HepG2 (cell line): ENCODE data around the gene RAB6B. TPM values are rescaled to one million over a fixed set of nuclear protein-coding genes. Genes with fewer than 3 reads are reported as not detected.

Experiments used
- AGO1 ChIP-seq: fragments of 200-400 bp; formaldehyde crosslinking; IDR thresholded peaks from 2 replicates; pipeline ENCODE4 v1.6.1; 2017; ENCODE audit warnings: mild to moderate bottlenecking, low read depth, low read length, moderate library complexity; ENCODE audit not compliant: poor library complexity, severe bottlenecking
- IKZF1 ChIP-seq: fragments of 450-650 bp; IDR thresholded peaks from 2 replicates; pipeline ENCODE4 v1.7.1; 2016
- KLF13 ChIP-seq: sonication (generic); formaldehyde crosslinking; IDR thresholded peaks from 2 replicates; pipeline ENCODE4 v1.4.0; 2020; ENCODE audit warnings: mild to moderate bottlenecking, missing genetic modification reagents
- NPAS2 ChIP-seq: sonication (generic); formaldehyde crosslinking; IDR thresholded peaks from 2 replicates; pipeline ENCODE4 v1.8.0; 2022; ENCODE audit warnings: mild to moderate bottlenecking, missing genetic modification reagents, borderline replicate concordance
- NR2C2 ChIP-seq: sonication (generic); formaldehyde crosslinking; IDR thresholded peaks from 2 replicates; pipeline ENCODE4 v1.4.0; 2020; ENCODE audit warnings: missing genetic modification reagents, mild to moderate bottlenecking, moderate library complexity, borderline replicate concordance
- PHF8 ChIP-seq: sonication (generic); formaldehyde crosslinking; IDR thresholded peaks from 2 replicates; pipeline ENCODE4 v1.5.0; 2020; ENCODE audit warnings: missing genetic modification reagents
- TMF1 ChIP-seq: sonication (generic); formaldehyde crosslinking; IDR thresholded peaks from 2 replicates; pipeline ENCODE4 v1.8.1; 2022; ENCODE audit warnings: low read depth, missing genetic modification reagents
- WIZ ChIP-seq: sonication (generic); formaldehyde crosslinking; IDR thresholded peaks from 2 replicates; pipeline ENCODE4 v1.5.1; 2020; ENCODE audit warnings: mild to moderate bottlenecking, missing genetic modification reagents
- ZBTB1 ChIP-seq: sonication (generic); formaldehyde crosslinking; IDR thresholded peaks from 2 replicates; pipeline ENCODE4 v1.4.0; 2020; ENCODE audit warnings: missing genetic modification reagents, borderline replicate concordance
- ZNF180 ChIP-seq: sonication (generic); formaldehyde crosslinking; IDR thresholded peaks from 2 replicates; pipeline ENCODE4 v1.4.0; 2020; ENCODE audit warnings: low read depth, missing genetic modification reagents, borderline replicate concordance
- ZNF619 ChIP-seq: sonication (generic); formaldehyde crosslinking; IDR thresholded peaks from 2 replicates; pipeline ENCODE4 v1.4.0; 2020; ENCODE audit warnings: mild to moderate bottlenecking, missing genetic modification reagents
- polyA plus RNA-seq, 8 experiments: library from polyadenylated mRNA; depleted of rRNA in 3 of 8; stranded (reverse) in 7 of 8; unstranded in 1 of 8; fragments of >200 nt; fragmentation: Illumina TruSeq in 4 of 8; extraction: Trizol in 4 of 8; gene quantifications; 2 replicates each; pipeline versions ENCODE4 v1.2.1 to v1.2.3, GENCODE V29; 2011 to 2016; ENCODE audit warnings: low read depth in 4 of 8, missing spikeins in 1 of 8, mixed read lengths in 1 of 8; ENCODE audit not compliant: insufficient read depth in 1 of 8
- total RNA-seq, 5 experiments: library from RNA; depleted of rRNA; stranded (reverse); fragments of >200 nt; fragmentation: Illumina TruSeq; extraction: Trizol; gene quantifications; 2 replicates each; pipeline ENCODE4 v1.2.3, GENCODE V29; 2016; ENCODE audit warnings: low read depth in 1 of 5
- TF ChIP-seq, protein P1 (sequence below): sonication (generic); formaldehyde crosslinking; IDR thresholded peaks from 2 replicates; pipeline ENCODE4 v1.4.0; 2020; ENCODE audit warnings: low read depth, missing genetic modification reagents
- TF ChIP-seq, protein P2 (sequence below): sonication (generic); formaldehyde crosslinking; conservative IDR thresholded peaks from 2 replicates; pipeline ENCODE4 v1.8.0; 2022; ENCODE audit warnings: mild to moderate bottlenecking, moderate library complexity, missing genetic modification reagents
- TF ChIP-seq, protein P3 (sequence below): sonication (generic); formaldehyde crosslinking; IDR thresholded peaks from 2 replicates; pipeline ENCODE4 v1.5.0; 2020; ENCODE audit warnings: mild to moderate bottlenecking, missing genetic modification reagents
- TF ChIP-seq, protein P4 (sequence below): sonication (generic); formaldehyde crosslinking; IDR thresholded peaks from 2 replicates; pipeline ENCODE4 v1.9.0; 2021; ENCODE audit warnings: missing genetic modification reagents, mild to moderate bottlenecking, borderline replicate concordance
- TF ChIP-seq, protein P5 (sequence below): sonication (generic); formaldehyde crosslinking; IDR thresholded peaks from 2 replicates; pipeline ENCODE4 v1.4.0; 2020; ENCODE audit warnings: mild to moderate bottlenecking, missing genetic modification reagents, borderline replicate concordance

Gene RAB6B
- total and polyA plus RNA-seq, 2 of the 13 experiments (the other 11 are each of a cell fraction or from before 2014, with no cell fraction given): 0.16 TPM; not detected in 1

DNA sequence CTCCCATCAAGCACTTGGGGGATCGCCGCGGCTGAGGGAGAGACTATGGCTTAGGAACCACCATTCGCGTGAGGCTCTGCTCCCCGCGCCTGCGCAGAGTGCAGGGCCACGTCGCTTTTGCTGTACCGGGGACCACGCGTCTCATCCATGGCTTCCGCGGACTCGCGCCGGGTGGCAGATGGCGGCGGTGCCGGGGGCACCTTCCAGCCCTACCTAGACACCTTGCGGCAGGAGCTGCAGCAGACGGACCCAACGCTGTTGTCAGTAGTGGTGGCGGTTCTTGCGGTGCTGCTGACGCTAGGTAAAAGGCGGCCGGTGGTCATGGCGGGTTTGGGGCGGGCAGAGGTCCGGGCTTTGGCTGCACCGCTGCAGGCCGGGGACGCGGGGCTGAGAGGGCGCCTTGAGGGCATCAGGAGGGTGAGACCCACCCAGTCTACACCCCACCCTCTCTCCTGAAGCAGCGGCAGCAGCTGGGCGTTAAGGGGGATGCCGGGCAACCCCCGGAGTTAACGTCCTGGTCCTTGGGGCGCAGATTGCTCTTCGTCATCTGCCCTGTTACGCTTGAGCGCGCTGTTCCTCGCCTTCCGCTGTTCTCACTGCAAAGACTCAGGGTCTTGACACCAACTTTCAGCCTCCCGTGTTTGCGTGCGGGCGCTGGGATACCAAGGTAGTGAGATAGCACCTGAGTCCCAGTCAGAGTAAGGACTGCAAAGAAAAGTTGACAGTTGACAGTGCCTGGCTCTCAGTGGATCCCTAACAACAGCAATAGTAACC lies 89.8 kb downstream of the RAB6B start, which contains the start of gene SRPRB (continued):
- TF ChIP-seq, protein P1, sequence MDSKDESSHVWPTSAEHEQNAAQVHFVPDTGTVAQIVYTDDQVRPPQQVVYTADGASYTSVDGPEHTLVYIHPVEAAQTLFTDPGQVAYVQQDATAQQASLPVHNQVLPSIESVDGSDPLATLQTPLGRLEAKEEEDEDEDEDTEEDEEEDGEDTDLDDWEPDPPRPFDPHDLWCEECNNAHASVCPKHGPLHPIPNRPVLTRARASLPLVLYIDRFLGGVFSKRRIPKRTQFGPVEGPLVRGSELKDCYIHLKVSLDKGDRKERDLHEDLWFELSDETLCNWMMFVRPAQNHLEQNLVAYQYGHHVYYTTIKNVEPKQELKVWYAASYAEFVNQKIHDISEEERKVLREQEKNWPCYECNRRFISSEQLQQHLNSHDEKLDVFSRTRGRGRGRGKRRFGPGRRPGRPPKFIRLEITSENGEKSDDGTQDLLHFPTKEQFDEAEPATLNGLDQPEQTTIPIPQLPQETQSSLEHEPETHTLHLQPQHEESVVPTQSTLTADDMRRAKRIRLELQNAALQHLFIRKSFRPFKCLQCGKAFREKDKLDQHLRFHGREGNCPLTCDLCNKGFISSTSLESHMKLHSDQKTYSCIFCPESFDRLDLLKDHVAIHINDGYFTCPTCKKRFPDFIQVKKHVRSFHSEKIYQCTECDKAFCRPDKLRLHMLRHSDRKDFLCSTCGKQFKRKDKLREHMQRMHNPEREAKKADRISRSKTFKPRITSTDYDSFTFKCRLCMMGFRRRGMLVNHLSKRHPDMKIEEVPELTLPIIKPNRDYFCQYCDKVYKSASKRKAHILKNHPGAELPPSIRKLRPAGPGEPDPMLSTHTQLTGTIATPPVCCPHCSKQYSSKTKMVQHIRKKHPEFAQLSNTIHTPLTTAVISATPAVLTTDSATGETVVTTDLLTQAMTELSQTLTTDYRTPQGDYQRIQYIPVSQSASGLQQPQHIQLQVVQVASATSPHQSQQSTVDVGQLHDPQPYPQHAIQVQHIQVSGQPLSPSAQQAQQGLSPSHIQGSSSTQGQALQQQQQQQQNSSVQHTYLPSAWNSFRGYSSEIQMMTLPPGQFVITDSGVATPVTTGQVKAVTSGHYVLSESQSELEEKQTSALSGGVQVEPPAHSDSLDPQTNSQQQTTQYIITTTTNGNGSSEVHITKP (CRISPR knock-in tag): no peak
- TF ChIP-seq AGO1: peak; percentile 45
- TF ChIP-seq, protein P2, sequence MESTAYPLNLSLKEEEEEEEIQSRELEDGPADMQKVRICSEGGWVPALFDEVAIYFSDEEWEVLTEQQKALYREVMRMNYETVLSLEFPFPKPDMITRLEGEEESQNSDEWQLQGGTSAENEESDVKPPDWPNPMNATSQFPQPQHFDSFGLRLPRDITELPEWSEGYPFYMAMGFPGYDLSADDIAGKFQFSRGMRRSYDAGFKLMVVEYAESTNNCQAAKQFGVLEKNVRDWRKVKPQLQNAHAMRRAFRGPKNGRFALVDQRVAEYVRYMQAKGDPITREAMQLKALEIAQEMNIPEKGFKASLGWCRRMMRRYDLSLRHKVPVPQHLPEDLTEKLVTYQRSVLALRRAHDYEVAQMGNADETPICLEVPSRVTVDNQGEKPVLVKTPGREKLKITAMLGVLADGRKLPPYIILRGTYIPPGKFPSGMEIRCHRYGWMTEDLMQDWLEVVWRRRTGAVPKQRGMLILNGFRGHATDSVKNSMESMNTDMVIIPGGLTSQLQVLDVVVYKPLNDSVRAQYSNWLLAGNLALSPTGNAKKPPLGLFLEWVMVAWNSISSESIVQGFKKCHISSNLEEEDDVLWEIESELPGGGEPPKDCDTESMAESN: peak; percentile 69; the same call in 1 of the 2 replicates
- 0 out of 2 replicates have a peak, but pooled peaks have one; percentile 64 for TF ChIP-seq ZBTB1 (CRISPR knock-in tag)
- TF ChIP-seq IKZF1: no peak
- no peak for TF ChIP-seq WIZ (CRISPR knock-in tag)
- TF ChIP-seq, protein P3, sequence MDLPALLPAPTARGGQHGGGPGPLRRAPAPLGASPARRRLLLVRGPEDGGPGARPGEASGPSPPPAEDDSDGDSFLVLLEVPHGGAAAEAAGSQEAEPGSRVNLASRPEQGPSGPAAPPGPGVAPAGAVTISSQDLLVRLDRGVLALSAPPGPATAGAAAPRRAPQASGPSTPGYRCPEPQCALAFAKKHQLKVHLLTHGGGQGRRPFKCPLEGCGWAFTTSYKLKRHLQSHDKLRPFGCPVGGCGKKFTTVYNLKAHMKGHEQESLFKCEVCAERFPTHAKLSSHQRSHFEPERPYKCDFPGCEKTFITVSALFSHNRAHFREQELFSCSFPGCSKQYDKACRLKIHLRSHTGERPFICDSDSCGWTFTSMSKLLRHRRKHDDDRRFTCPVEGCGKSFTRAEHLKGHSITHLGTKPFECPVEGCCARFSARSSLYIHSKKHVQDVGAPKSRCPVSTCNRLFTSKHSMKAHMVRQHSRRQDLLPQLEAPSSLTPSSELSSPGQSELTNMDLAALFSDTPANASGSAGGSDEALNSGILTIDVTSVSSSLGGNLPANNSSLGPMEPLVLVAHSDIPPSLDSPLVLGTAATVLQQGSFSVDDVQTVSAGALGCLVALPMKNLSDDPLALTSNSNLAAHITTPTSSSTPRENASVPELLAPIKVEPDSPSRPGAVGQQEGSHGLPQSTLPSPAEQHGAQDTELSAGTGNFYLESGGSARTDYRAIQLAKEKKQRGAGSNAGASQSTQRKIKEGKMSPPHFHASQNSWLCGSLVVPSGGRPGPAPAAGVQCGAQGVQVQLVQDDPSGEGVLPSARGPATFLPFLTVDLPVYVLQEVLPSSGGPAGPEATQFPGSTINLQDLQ (CRISPR knock-in tag): no peak
- TF ChIP-seq, protein P4, sequence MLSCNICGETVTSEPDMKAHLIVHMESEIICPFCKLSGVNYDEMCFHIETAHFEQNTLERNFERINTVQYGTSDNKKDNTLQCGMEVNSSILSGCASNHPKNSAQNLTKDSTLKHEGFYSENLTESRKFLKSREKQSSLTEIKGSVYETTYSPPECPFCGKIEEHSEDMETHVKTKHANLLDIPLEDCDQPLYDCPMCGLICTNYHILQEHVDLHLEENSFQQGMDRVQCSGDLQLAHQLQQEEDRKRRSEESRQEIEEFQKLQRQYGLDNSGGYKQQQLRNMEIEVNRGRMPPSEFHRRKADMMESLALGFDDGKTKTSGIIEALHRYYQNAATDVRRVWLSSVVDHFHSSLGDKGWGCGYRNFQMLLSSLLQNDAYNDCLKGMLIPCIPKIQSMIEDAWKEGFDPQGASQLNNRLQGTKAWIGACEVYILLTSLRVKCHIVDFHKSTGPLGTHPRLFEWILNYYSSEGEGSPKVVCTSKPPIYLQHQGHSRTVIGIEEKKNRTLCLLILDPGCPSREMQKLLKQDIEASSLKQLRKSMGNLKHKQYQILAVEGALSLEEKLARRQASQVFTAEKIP: no peak
- TF ChIP-seq ZNF180: no peak
- no peak for TF ChIP-seq ZNF619
- peak; percentile 64; the same call in 1 of the 2 replicates for TF ChIP-seq TMF1 (CRISPR knock-in tag)
- TF ChIP-seq NPAS2 (CRISPR knock-in tag): no peak
- TF ChIP-seq, protein P5, sequence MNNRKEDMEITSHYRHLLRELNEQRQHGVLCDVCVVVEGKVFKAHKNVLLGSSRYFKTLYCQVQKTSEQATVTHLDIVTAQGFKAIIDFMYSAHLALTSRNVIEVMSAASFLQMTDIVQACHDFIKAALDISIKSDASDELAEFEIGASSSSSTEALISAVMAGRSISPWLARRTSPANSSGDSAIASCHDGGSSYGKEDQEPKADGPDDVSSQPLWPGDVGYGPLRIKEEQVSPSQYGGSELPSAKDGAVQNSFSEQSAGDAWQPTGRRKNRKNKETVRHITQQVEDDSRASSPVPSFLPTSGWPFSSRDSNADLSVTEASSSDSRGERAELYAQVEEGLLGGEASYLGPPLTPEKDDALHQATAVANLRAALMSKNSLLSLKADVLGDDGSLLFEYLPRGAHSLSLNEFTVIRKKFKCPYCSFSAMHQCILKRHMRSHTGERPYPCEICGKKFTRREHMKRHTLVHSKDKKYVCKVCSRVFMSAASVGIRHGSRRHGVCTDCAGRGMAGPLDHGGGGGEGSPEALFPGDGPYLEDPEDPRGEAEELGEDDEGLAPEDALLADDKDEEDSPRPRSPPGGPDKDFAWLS (CRISPR knock-in tag): no peak
- peak; percentile 41; the same call in 1 of the 2 replicates for TF ChIP-seq KLF13
- TF ChIP-seq PHF8: peak; percentile 98
- TF ChIP-seq NR2C2: peak; percentile 66; the same call in 1 of the 2 replicates
